ENCODE data around the gene CLDN9.

Gene CLDN9

DNA sequence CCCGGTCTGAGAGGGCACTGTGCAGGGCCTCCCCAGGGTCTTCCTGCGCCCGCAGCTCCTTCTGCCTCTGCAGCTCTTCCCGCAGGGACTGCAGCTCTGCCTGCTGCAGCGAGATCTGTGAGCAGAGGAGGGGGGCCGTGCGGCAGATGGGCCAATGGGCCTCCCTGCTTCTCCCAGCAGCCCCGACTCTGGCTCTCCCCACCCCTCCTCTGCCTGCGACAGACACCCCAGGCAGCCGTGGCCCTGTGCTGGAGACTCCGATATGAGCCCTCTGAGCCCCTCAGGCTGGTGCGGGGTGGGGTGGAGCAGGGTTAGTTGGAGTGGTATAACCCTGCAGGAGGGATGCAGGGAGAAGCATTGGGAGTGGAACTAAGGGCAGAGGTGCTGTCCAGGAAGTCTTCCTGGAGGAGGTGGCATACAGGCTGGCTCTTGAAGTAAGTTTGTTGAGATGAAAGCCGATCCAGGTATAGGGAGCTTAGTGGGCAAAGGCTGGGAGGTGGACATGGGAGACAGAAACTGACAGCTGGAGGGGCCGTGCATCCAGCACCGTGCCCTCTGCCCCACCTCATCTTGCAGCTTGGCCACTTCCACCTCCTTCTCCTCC lies 16.1 kb downstream of the CLDN9 start:
- TF ChIP-seq POU2F2 (IDR thresholded peaks at IDR 0.05; ENCODE audit: low read depth, low read length) (no peak), POLR2AphosphoS5 (IDR thresholded peaks at IDR 0.05; ENCODE audit: low read depth, low read length) (no peak), SPI1 (IDR thresholded peaks at IDR 0.05; ENCODE audit: low read depth, low read length) (no peak)
- FAIRE-seq, result no peak
- no peak for DNase-seq (ENCODE audit: insufficient read length, low spot score)

DNA sequence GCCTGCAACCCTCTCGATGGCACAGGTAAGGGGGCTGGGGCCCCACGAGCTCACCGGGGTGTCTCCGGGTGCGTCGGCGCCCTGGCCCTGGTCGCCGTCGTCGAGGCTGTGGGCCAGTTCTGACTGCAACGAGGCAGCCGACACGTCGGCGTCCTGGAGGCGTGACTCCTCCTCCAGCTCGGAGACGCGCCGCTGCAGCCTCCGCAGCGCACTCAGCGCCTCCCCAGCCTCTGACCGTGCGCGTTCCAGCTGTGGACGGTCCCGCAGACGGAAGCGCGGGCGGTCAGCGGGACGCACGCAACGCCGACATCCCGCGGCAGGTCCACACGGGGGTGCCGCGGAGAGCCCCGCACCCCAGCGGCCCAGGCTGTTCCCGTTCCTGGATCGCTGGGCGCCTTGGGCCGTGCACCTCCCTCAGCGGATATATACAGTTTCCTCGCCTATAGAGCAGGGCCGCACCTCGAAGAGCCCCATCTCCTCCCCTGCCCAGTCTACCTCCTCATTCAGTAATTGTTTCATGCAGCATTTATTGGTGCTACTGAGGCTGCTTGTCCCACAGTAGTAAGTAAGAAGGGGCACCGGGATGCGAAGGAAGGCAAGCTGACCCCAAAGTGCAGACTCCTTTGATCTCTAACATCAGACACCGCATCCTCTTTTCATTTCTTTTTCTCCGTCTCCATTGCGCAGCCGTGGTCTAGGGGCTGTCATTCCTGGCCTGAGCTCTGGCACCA lies 16.9 kb downstream of the CLDN9 start:
- TF ChIP-seq TAF1 (IDR thresholded peaks at IDR 0.05; ENCODE audit: low read depth, low read length) (no peak), POU2F2 (IDR thresholded peaks at IDR 0.05; ENCODE audit: low read depth, low read length) (no peak), POLR2AphosphoS5 (IDR thresholded peaks at IDR 0.05; ENCODE audit: low read depth, low read length) (no peak), PAX5 (IDR thresholded peaks at IDR 0.05; ENCODE audit: insufficient read depth, low read length, severe bottlenecking) (no peak), SPI1 (IDR thresholded peaks at IDR 0.05; ENCODE audit: low read depth, low read length) (no peak), POLR2A (IDR thresholded peaks at IDR 0.05; ENCODE audit: low read depth, low read length) (no peak)
- FAIRE-seq (peak; percentile 77), DNase-seq (ENCODE audit: insufficient read length, low spot score) (no peak)

DNA sequence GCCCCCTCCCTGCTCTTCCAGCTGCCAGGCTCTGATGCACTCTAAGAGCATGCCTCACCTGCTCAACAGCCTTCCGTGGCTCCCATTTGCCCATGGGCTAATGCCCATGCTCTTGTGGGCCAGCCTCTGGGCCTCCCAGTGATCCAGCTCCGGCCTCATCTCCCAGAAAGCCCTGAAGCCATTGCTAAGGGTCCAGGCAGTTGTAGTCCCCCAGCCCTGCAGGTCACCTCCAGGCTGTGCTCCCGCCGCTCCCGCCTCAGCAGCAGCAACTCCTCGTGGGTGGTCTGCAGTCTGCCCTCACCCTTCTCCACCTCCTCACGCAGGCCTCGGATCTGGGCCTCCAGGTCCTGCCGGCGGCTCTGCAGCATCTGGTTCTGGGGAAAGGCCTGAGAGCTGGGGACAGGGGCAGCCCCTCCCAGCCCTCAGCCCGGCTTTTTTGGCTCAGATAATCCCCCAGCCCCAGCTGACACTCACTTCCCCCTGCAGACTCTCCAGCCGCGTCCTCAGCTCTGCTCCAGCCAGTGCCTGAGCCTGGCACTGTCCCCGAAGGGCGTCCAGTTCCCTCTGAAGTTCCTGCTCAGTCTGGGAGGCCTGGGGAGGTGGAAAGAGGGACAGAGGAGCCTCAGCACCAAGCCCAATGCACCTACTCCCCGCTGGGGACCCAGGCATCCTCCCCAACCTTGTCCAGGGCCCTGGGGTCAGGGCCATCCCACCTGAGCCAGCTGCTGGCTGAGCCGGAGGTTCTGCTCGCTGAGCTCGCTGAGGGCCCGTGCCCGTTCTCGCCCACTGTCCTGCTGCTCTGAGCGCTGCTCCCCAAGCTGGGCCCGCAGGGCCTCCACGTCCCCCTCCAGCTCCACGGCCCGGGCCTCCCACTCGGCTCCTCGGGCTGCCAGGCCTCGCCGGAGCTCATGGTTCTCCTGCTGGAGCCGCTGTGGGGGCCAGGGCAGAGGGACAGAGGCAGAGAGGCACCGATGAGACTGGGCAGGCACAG lies 17.8 kb downstream of the CLDN9 start:
- DNase-seq (ENCODE audit: insufficient read length, low spot score) (no peak), FAIRE-seq (no peak)
- TF ChIP-seq POU2F2 (IDR thresholded peaks at IDR 0.05; ENCODE audit: low read depth, low read length) (no peak), POLR2A (IDR thresholded peaks at IDR 0.05; ENCODE audit: low read depth, low read length) (no peak)

DNA sequence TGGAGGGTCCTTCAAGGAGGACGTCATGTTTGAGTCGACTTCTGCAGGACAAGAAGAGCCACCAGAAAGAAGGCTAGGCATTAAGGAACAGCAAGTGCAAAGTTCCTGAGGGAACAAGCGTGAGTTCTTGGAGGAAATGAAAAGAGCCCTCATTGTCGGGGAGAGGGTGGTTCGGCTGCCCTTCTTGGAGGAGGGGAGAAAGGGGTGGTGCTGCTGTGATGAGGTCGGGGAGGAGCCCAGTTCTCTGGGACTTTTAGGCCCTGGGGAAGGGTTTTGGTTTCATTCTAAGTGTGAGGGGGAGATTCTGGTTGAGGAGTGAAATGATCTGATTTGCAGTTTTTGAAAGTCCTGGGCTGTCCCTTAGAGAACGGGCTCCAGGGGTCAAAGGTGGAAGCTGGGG lies 19.9 kb downstream of the CLDN9 start:
- DNase-seq (ENCODE audit: insufficient read length, low spot score) (no peak), FAIRE-seq (no peak)
- TF ChIP-seq TAF1 (IDR thresholded peaks at IDR 0.05; ENCODE audit: low read depth, low read length) (no peak), POU2F2 (IDR thresholded peaks at IDR 0.05; ENCODE audit: low read depth, low read length) (no peak), POLR2AphosphoS5 (IDR thresholded peaks at IDR 0.05; ENCODE audit: low read depth, low read length) (no peak), PAX5 (IDR thresholded peaks at IDR 0.05; ENCODE audit: insufficient read depth, low read length, severe bottlenecking) (no peak), POLR2A (IDR thresholded peaks at IDR 0.05; ENCODE audit: low read depth, low read length) (no peak), SPI1 (IDR thresholded peaks at IDR 0.05; ENCODE audit: low read depth, low read length) (no peak)

DNA sequence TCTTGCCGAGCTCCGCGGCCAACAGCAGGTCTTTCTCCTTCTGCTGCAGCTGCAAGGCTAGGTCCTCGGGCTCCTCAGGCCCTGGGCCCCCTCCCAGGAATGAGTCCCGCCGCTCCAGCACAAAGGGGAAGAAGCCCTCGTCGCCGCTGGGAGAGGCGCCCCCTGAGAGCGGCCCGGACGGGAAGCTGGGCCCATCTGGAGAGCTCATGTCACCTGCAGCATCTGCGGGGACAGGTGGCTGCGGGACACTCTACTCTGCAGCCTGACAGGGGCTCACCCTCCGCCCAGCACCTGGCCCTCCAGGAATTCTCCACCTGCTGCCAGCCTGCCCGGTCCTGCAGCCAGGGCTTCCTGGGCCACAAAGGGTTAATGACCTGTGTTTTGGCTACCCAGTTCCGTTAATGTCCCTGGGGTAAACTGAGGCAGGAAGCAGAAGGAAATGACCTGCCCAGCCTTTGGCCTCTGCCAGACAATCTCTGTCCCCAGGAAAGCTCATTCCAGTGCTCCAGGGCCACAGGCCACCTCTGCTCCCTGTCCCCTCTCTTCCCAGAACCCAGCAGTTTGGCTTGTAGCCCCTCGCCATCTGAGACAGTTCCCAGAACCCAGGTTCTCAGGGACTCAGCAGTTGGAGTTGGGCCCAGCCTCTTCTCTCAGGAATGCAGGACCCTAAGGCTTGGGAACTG lies 22.7 kb downstream of the CLDN9 start:
- TF ChIP-seq SPI1 (IDR thresholded peaks at IDR 0.05; ENCODE audit: low read depth, low read length) (no peak), POLR2AphosphoS5 (IDR thresholded peaks at IDR 0.05; ENCODE audit: low read depth, low read length) (no peak), POU2F2 (IDR thresholded peaks at IDR 0.05; ENCODE audit: low read depth, low read length) (no peak), PAX5 (IDR thresholded peaks at IDR 0.05; ENCODE audit: insufficient read depth, low read length, severe bottlenecking) (no peak), TAF1 (IDR thresholded peaks at IDR 0.05; ENCODE audit: low read depth, low read length) (no peak), POLR2A (IDR thresholded peaks at IDR 0.05; ENCODE audit: low read depth, low read length) (no peak)
- FAIRE-seq (no peak), DNase-seq (ENCODE audit: insufficient read length, low spot score) (no peak)

DNA sequence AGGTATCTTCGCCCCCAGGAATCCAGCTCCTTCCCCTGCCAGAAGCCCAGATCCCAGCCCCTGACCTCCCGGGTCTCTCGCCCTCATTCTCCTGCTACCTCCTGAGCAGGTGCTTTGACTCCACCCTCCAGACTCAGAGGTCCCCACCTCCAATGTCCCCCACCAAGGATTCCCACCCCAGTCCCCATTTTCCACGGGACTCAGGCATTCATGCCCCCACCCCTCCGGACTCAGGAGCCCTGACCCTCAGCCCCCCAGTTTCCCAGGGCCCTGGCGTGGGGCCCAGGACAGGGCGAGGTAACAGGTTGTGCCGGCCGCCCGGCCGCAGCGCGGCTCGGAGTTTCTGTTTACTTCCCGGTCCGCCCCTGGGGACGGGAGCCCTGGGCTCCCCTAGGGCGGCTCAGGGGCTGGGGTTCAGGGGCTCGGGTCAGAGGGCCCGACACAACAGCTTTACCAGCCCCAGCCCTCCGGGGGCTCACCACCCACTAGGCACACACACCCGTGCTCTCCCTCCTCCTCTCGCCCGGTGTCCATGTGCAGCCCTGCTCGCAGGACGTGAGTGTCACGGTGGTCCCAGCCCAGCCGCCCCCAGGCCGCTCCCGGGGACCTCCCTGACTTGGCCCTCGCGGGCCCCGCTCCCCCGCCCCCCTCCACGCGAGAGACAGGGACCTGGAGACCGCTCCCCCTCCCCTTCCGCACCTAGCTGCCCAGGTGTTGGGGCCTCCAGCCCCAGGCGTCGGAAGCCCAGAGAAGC lies 23.4 kb downstream of the CLDN9 start:
- FAIRE-seq, result no peak
- no peak for TF ChIP-seq TAF1 (IDR thresholded peaks at IDR 0.05; ENCODE audit: low read depth, low read length)
- TF ChIP-seq POU2F2 (IDR thresholded peaks at IDR 0.05; ENCODE audit: low read depth, low read length), result no peak
- no peak for TF ChIP-seq POLR2AphosphoS5 (IDR thresholded peaks at IDR 0.05; ENCODE audit: low read depth, low read length)
- DNase-seq (ENCODE audit: insufficient read length, low spot score), result no peak

DNA sequence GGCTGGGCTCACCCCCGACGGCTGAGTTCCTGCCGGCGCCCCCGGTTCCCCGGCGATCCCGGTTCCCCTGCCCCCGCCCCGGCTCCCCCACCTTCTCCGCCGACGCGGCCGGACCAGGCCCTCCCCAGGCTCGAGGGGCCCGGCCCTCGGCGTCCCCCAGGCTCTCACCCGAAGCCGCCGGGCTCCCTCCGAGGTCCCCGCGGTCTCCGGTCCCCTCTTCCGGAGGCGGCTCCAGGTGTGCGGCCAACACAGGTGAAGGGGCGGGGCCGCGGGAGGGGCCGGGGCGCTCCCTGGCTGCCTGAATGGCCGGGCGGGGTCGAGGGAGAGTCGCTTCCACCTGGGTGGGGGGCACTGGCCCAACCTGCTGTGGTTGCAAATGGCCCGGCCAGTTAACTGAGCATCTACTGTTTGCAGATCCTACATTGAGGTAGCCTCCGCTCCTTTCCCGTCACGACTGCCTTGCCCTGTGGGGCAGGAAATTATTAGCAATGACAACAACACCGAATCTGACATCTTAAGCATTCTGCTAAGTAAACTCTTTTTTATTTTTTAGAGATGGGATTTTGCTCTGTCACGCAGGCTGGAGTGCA lies 24.1 kb downstream of the CLDN9 start, which contains the start of gene BICDL2:
Gene BICDL2 (minus strand): TSS at position 219 of the 590 bp plus-strand sequence. CDS start 1,448 bp downstream, outside the sequence.
- no peak for FAIRE-seq
- no peak for DNase-seq (ENCODE audit: insufficient read length, low spot score)
- TF ChIP-seq PAX5 (IDR thresholded peaks at IDR 0.05; ENCODE audit: insufficient read depth, low read length, severe bottlenecking) (no peak), POU2F2 (IDR thresholded peaks at IDR 0.05; ENCODE audit: low read depth, low read length) (no peak), SPI1 (IDR thresholded peaks at IDR 0.05; ENCODE audit: low read depth, low read length) (no peak), TAF1 (IDR thresholded peaks at IDR 0.05; ENCODE audit: low read depth, low read length) (no peak), POLR2AphosphoS5 (IDR thresholded peaks at IDR 0.05; ENCODE audit: low read depth, low read length) (no peak), POLR2A (IDR thresholded peaks at IDR 0.05; ENCODE audit: low read depth, low read length) (no peak)

DNA sequence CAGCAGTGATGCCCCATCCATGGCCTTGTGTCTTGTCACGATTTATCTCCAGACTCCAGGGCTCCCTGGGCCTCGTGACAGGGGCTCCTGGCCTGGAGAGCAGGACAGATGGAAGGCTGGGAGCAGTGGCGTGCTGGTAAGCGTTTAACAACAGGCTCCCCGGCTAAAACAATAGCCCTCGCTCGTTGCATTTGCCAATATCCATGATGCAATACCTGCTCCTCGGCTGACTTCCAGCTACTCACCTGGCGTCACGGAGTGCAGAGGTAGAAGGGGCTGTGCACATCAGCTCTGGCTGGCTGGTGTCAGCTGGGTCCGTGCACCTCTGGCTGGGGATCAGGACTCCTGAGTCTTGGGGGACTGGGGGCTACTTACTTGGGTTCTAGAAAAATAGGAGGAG lies 25.5 kb downstream of the CLDN9 start:
- FAIRE-seq (no peak), DNase-seq (ENCODE audit: insufficient read length, low spot score) (no peak)
- no peak for TF ChIP-seq POLR2AphosphoS5 (IDR thresholded peaks at IDR 0.05; ENCODE audit: low read depth, low read length)
- TF ChIP-seq SPI1 (IDR thresholded peaks at IDR 0.05; ENCODE audit: low read depth, low read length), result no peak
- no peak for TF ChIP-seq POU2F2 (IDR thresholded peaks at IDR 0.05; ENCODE audit: low read depth, low read length)
- TF ChIP-seq PAX5 (IDR thresholded peaks at IDR 0.05; ENCODE audit: insufficient read depth, low read length, severe bottlenecking), result no peak
- TF ChIP-seq POLR2A (IDR thresholded peaks at IDR 0.05; ENCODE audit: low read depth, low read length), result no peak
- TF ChIP-seq TAF1 (IDR thresholded peaks at IDR 0.05; ENCODE audit: low read depth, low read length), result no peak
